22Rv1 (cell line): Measurements from ENCODE around the gene MED12L.

Experiments
- ZFX ChIP-seq: fragments of 450-650 bp; IDR thresholded peaks from 2 replicates; pipeline ENCODE4 v1.6.1; 2017; ENCODE audit warnings: antibody characterized with exemption, borderline replicate concordance
- TF ChIP-seq, protein P1 (sequence below): fragments of 450-650 bp; IDR thresholded peaks from 2 replicates; pipeline ENCODE4 v1.5.1; 2017; ENCODE audit warnings: mild to moderate bottlenecking

DNA sequence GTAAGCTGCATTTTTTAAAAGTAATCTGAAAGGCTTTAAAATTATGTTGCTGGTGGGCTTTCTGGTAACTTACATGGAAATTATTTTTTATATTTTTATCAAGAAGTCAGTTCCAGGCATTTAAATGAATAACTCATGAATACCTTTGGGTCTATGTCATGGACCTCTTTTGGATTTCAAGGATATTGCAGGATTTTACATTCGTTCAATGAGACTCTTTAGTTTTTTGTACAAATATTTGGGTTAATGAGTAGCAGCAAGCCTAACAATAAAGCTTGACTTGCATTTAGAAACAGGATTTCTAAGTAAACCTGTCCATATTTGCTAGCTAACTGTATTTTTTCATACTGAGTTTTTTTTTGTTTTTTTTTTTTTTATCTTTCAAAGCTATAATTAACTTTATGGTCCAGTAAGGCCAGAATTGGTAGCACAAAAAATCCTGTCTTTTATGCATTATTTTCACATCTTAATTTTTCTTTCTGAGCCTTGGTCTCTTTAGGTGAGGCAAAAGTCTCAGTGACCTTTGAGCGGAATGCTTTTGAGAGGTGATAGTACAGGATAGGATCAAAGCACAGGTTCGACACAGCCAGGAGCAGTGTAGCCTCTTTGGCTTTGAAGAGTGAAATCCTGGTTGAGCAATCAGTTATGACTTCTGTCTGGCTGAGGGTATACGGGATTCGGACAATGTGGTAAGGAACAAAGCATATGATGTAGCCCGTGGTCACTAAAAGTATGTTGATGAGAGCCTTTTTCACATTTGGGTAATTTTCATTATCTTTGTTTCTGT is 112.7 kb downstream of the MED12L start:
- TF ChIP-seq, protein P1, sequence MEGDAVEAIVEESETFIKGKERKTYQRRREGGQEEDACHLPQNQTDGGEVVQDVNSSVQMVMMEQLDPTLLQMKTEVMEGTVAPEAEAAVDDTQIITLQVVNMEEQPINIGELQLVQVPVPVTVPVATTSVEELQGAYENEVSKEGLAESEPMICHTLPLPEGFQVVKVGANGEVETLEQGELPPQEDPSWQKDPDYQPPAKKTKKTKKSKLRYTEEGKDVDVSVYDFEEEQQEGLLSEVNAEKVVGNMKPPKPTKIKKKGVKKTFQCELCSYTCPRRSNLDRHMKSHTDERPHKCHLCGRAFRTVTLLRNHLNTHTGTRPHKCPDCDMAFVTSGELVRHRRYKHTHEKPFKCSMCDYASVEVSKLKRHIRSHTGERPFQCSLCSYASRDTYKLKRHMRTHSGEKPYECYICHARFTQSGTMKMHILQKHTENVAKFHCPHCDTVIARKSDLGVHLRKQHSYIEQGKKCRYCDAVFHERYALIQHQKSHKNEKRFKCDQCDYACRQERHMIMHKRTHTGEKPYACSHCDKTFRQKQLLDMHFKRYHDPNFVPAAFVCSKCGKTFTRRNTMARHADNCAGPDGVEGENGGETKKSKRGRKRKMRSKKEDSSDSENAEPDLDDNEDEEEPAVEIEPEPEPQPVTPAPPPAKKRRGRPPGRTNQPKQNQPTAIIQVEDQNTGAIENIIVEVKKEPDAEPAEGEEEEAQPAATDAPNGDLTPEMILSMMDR = no peak
- TF ChIP-seq ZFX = no peak
